Activated CD8-positive, alpha-beta memory T cell treated with anti-CD3 and anti-CD28 coated beads, Interleukin-2, amount 50 U/mL, for 24 hours (primary cell): Measurements from ENCODE around the gene VIL1.

Source experiments
- DNase-seq: peaks from one replicate; pipeline ENCODE4 v3.0.0-alpha.2; 2020; ENCODE audit errors: extremely low read depth

VIL1 gene

DNA sequence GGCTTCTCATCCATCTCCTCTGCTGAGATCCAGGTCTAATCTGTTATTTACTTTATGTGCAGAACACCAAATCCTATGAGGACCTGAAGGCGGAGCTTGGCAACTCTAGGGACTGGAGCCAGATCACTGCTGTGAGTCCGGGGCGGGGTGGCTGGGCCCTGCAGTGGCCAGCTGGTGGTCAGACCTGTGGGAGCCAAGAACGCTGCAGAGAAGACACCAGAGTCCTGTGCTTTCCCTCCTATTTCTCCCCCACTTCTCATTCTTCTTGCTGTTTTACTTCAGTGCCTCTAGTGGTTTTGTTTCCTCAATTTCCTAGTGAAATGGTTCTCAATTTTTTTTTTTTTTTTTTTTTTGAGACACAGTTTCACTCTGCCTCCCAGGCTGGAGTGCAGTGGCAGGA lies 19.7 kb downstream of the VIL1 start:
- no peak for DNase-seq

DNA sequence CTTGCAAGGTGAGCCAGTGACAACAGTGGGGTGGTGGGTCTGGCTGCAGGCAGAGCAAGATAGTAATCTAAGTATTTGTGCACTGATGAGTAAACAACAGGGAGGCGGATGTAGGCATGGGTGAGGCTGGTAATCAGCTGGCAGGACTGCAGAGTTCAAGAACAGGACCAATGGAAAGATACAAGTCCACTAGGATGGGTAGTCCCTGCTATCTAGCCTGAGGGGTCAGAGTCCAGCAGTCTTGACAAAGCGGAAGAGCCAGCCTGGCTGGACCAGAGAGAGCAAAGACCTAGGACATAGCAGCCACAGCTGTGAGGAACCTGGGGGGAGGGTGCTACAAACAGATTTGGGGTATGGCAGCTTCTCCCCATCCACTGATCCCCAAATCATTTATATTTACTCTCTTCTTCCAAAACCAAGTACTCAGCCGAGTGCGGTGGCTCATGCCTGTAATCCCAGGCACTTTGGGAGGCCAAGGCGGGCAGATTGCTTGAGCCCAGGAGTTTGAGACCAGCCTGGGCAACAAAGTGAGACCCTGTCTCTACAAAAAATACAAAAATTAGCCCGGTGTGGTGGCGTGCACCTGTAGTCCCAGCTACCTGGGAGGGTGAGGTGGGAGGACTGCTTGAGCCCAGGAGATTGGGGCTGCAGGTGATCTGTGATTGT lies 25.9 kb downstream of the VIL1 start:
- DNase-seq, result no peak

DNA sequence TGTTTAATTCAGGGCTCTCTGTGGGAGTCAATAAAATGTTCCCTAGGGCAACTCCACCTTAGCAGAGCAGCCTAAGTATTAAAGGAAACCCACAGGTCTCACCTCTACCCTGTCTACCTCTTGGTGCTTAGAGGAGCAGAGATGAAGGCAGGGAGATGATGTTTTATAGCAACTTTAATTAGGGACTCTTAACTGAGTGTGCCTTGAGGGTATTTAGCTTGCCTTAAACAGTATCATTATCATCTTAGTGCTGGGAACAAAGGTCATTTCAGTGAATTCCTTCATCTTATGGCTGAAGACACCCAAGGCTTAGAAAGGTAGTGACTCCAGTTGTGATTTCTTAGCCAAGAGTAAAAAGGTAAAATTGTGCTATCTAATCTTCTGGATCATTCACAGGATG lies 26.7 kb downstream of the VIL1 start:
- no peak for DNase-seq

DNA sequence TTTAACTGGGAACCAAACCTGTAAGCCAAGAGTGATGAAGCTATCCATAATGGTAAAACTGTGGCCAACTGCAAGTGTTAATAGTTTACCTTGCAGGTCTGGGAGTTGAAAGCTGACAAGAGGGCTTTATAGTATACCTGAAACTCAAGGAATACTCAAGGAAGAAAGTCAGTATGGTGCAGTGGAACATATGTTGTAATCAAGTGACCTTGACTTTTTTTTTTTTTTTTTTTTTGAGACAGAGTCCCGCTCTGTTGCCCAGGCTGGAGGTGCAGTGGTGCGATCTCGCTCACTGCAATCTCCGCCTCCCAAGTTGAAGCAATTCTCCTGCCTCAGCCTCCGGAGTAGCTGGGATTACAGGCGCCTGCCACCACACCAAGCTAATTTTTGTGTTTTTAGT lies 27.6 kb downstream of the VIL1 start:
- DNase-seq, result no peak

DNA sequence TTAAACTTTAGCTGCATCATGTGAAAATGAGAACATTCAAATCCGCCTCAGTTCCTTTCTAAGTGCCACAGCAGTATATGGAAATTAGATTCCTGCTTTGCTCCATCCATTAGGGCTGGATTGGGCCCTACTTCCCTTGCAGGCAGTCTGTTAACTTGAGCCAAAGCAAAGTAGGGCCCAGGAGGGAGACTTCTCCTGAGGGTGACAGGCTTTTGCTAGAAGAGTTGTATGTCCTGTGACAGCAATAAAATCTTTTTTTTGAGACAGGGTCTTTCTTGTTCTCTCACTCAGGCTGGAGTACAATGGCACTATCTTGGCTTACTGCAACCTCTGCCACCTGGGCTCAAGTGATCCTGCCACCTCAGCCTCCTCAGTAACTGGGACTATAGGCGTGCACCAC lies 28.1 kb downstream of the VIL1 start:
- DNase-seq, result no peak

DNA sequence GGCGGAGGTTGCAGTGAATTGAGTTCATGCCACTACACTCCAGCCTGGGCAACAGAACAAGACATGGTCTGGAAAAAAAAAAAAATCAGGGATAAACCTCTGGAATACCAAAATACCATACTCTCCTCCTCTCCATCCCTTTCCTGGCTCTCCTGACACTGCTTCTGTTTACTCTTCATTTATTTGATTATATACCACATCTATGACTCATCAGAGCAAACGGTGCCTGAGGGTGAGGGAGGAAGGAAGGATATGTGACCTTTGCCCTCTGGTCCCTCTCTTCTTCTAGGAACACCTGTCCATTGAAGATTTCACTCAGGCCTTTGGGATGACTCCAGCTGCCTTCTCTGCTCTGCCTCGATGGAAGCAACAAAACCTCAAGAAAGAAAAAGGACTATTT lies 30.0 kb downstream of the VIL1 start:
- no peak for DNase-seq

DNA sequence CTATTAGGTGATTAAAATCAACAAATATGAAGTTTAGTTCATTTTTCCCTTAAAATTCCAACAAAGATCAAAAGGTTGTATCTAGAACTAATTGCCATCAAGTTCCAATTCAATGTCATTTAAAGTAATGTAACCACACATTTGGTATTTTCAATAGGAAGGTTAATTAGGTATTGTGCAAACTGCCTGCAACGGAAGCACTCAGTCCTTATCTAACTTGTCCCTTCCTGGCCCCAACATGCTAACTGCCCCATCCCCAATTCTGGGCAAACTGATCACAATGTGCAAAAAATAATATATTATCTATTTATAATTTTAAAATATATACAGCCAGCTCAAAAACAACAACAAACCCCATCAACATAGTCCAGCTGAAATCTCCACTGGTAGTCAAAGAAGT lies 33.2 kb downstream of the VIL1 start:
- no peak for DNase-seq

DNA sequence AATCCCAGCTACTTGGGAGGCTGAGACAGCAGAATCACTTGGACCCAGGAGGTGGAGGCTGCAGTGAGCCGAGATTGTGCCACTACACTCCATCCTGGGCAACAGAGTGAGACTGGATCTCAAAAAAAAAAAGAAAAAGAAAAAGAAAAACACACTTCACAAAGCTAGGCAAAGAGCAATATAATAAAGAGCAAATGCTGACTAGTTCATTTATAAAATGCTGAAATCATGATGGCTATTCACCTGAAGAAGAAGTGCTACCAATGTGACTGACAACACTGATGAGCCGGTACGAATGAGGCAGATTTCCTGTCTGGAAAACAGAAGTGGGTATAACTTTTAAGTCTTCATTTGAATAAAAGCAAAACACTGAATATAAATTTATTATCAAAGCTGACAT lies 37.9 kb downstream of the VIL1 start:
- no peak for DNase-seq

DNA sequence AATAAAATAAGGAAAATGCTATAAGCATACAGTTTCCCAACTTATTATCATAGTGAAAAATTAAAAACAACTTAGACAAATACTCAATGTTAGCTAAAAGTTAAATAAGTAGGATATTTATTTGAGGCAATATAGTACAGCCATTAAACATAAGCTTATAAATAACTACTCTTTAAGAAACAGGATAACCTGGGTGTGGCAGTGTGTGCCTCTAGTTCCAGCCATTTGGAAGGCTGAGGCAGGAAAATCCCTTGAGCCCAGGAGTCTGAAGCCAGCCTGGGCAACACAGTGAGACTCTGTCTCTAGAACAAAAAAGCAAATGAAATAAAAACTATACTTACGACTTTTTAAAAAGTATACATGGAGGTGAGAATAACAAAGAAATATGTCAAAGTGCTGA lies 39.7 kb downstream of the VIL1 start:
- DNase-seq, result no peak

DNA sequence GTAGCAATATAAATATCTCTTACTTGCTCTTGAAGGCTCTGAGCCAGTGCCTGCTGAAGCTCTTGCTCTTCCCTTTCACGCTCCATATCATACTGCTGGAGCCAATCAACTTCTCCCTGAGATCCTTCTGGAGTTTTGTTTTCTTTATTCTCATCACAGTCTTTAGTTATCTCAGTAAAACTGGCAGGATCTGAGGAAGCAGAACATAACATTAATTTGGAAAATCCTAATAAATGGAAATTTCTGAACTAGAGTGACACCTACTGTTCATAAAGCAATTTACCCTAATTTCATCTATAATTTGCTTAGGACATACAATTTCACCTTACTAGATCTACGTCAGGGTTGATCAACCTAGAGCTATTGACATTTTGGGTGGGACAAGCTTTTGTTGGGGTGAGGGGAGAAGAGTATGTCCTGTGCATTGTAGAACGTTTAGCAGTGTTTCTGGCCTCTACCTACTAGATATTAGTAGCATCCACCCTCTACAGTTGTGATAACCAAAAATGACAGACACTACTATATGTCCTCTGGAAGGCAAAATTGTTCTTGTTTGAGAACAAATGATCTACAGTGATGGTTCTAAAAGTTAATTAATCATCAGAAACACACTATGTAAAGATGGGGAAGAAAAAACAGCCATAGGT lies 47.2 kb downstream of the VIL1 start:
- no peak for DNase-seq

DNA sequence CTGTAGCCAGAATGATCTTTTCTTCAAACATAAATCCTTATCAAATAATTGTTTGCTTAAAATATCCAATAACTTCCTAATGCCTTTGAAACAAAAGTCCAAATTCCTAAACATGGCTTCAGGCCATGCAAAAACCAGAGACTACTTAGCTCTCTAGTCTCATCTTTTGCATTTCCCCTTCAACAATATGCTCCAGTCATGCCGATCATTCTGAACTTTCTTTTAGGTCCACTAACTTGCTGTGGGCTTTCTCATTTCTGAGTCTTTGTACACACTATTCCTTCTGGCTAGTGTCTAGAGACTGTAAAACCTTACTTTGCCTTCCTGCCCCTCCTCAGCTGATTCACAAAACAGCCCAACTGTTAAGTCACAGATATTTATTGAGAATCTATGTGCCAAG lies 51.5 kb downstream of the VIL1 start:
- DNase-seq, result no peak

DNA sequence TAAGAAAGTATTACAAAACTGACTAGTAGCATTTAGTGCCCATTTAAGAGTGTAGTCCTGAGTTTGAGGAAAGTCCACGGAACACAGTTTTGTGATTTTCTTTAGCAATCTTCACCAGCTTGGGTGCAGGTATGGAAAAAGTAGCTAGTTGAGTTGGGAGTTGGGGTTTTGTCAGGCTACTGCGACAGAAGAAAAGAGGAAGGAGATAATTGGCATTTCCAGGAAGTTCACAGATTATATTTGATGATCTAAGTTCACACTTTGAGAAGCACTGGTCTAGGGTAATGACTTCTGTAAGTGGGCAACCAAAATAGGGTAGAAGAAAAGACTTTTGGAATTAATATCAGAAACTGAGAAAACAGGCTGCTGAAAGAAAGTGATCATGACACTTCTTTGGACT lies 52.1 kb downstream of the VIL1 start:
- DNase-seq, result no peak

DNA sequence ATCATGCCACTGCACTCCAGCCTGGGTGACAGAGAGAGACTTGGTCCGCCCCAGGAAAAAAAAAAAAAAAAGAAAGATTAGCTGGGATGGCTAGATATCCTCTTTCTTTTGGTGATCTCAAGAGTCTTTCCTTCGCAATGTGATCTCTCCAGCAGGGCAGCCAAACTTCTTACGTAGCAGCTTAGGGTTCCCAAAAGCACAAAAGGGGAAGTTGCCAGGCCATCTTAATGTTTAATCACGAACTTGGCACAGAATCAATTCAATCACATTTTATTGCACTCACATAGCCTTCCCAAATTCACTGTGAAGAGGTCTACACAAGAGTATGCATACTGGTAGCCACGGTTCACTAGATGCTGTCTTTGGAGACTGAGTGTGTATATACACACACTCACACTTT lies 53.1 kb downstream of the VIL1 start:
- DNase-seq, result no peak

DNA sequence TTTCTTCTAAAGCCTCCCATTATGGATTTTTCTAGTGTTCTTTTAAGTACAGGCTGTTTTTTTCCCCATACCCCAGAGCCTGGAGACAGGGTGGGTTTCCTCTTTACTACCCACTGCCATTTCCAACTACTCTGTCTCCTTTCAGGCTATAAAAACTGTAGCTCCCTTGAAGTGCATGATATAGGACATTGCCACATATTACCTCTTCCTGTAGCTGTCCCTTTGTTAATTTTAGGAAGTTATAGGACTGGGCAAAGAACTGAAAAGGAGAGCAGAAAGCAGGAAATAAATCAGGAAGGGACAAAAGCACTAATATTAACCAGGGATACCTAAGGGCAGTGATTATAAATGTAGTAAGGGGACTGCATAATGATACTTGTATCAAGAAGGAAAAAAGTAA lies 54.1 kb downstream of the VIL1 start:
- DNase-seq, result no peak

DNA sequence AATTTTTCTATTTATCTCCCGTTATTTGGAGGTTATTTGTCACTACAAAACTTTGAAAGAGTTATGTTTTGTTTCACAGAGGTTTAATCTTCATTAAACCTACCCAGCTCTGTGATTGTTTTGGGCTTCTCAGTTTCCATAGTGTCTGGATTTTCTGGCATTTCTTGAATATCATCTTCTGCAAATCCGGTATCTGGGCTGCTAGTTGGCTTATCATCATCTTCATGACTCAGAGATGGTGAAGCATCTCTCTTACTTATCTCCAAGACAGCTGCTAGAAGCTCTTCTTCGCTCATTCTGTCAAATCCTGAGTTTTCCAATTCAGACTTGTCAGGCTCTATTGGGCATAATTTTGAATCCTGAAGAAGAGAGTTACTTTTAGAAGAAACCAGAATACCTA lies 55.6 kb downstream of the VIL1 start:
- no peak for DNase-seq

DNA sequence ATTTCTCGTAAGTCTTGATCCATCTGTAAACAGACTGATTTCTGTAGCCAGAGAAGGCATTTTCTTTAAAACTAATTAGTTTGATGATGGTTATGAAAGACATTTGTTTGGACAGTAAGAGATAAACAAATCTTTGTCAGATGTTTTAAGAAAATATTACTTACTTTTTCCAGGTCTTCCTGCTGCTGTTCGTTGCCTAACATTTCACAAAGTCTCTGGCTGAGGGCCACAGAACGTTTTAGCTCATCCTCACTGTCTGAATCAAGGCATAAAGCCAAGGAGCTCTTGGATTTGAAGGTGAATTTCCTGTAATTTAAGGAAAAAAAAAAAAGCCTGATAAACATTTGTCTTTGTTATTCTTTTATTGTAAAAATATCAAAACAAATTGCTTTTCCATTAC lies 57.8 kb downstream of the VIL1 start:
- DNase-seq, result no peak

DNA sequence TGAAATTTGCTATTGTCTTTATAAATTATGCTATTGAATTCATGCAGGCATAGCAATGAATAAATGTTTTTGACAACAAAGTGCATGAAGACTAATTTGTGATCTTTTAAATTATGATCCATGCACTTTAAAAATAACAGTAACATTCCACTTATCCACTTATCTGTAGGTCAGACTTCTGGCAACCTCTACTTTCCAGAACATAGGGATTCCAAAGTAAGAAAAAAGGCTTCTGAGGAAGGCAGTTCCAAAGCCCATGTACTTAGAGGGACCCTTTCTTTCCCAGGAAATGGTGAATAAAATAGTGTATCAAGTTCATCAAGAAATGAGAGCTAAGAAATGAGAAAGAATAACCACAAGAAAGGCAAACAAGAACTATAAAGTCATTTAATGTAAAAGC lies 58.3 kb downstream of the VIL1 start:
- DNase-seq, result no peak

DNA sequence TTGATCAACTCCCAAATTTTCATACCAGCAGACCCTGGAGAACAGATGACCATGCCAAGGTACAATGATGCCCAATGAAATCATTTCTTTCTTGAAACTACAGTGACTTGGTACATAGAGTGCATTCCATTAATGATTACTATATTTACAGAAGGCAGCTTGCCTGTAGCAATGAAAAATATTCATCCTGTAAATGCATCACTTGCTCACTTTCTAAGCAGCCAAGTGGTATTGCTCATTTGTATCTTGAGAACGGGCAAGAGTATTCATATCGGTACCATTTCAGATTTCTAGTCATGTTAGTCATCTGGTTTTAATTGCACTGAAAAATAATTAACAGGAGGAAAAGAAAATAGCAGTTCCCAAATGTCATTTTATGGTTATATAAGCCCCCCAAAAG lies 59.6 kb downstream of the VIL1 start:
- DNase-seq, result no peak

DNA sequence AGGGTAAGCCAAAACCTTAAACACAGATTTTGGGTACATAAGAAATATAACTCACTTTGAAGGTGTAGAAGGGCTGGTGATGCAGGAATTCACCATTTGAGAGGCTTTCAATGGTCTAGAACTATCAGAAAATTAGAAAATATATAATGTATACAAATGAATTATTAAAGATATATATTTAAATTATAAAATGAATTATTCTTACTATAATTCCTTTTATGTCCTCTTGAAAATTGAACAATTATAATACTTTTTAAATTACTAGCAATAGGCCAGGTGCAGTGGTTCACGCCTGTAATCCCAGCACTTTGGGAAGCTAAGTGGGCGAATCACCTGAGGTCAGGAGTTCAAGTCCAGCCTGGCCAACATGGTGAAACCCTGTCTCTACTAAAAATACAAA lies 60.7 kb downstream of the VIL1 start:
- no peak for DNase-seq

DNA sequence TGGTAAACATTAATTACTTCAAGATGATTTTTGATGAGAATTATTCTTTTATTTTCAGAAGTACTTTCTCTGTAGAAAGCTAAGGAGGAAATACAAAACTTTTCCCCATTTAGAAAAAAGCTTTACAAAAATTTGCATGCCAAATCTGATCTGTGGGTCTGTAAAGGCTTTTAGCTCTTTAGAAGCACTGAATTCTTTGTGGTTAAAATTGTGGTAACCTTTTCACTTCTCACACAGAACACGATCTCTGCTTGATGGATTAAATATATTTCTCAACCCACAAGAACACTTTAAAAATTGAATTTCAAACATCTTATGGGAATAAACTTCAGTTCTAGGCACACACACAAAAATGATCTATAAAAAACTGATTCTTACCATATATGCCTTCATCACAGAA lies 63.7 kb downstream of the VIL1 start:
- DNase-seq, result no peak

DNA sequence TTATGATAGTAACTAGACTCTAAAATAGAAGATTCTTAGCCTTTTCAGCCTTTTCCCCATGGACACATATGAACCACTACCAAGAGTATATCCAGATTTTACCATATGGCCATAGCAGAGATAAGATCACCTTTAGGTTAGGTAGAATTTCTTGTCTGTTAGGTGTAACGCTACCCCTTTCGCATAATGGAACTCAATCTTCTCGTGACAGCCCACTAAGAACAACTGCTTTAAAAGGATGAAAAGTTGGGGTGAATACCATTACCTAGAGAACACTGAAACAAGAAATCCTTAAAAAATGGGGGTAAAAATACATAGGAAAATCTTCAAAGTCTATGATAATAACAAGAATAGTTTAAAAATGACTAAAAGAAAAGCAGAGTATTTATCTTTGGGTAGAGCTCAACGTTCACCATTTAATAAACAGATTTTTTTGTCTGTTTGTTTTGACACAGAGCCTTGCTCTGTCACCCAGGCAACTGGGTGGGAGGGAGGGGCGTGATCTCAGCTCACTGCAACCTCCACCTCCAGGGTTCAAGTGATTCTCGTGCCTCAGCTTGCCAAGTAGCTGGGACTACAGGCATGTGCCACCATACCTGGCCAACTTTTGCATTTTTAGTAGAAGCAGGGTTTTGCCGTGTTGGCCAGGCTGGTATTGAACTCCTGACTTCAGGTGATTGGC lies 67.2 kb downstream of the VIL1 start:
- no peak for DNase-seq

DNA sequence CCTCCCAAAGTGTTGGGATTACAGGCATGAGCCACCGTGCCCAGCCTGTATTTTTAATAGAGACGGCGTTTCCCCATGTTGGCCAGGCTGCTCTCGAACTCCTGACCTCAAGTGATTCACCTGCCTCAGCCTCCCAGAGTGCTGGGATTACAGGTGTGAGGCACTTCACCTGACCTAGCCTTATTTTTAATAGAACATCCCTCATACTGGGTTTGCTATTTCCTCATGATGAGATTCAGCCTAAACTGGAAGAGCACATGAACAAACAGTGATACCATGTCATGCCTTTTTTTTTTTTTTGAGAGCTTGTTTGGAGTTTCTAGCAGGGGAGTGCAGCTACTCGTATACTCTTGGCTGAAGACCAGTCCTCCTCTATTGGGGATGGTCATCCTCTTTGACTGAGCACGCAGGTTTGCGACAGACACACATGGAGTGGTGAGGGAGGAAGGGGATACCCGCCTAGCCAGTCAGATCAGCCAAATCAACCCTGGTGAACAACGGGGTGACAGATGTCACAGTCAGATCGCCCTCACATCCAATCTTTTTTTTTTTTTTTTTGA lies 81.7 kb downstream of the VIL1 start:
- no peak for DNase-seq

DNA sequence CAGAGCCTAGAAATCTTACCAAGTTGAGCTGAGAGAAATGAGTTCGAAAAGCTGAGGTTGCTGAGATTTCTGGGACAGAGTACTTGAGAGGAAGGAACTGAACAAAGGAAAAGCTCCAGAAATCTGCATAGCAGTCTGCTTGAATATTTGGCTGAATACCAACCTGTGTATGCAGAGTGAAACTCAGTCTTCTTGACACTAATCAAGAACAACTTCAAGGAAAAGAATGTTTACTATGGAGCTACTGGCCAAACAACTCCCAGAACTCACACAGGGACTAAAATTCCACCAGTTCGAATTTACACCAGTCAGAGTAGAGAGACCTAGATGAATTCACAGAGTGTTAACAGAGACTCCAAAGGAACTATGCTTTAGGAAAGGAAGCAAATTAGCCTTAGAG lies 82.7 kb downstream of the VIL1 start:
- DNase-seq, result no peak
